Esophagus squamous epithelium (tissue), 4 donors: ENCODE data around the gene PPM1N.

Experiments used
- CTCF ChIP-seq, 6 experiments: fragments of 450-650 bp in 4 of 6; fragments of 200-600 bp in 2 of 6; sonication (generic) in 2 of 6; IDR thresholded peaks; one replicate each; pipeline ENCODE4 v1.5.1; 2016 to 2019; ENCODE audit warnings: antibody characterized with exemption in 6 of 6, mild to moderate bottlenecking in 4 of 6, moderate library complexity in 4 of 6
- POLR2A ChIP-seq, 4 donors: fragments of 450-650 bp; IDR thresholded peaks; one replicate each; pipeline ENCODE4 v1.6.1; 2017; ENCODE audit warnings: antibody characterized with exemption in 4 of 4, mild to moderate bottlenecking in 4 of 4, moderate library complexity in 3 of 4

GRCh38 chr19:45470762-45471081 is 27.5 kb upstream of the PPM1N start:
- TF ChIP-seq POLR2A (IDR thresholded peaks at IDR 0.05) (no peak), CTCF (IDR thresholded peaks at IDR 0.05) (no peak)
